Measurements from ENCODE around the gene DNAJC5.
"Not testable (repeated sequence)": the region's sequence is repeated elsewhere in the genome, so short reads cannot be mapped to it uniquely, and the experiment has no call there.

The DNAJC5 gene

DNA sequence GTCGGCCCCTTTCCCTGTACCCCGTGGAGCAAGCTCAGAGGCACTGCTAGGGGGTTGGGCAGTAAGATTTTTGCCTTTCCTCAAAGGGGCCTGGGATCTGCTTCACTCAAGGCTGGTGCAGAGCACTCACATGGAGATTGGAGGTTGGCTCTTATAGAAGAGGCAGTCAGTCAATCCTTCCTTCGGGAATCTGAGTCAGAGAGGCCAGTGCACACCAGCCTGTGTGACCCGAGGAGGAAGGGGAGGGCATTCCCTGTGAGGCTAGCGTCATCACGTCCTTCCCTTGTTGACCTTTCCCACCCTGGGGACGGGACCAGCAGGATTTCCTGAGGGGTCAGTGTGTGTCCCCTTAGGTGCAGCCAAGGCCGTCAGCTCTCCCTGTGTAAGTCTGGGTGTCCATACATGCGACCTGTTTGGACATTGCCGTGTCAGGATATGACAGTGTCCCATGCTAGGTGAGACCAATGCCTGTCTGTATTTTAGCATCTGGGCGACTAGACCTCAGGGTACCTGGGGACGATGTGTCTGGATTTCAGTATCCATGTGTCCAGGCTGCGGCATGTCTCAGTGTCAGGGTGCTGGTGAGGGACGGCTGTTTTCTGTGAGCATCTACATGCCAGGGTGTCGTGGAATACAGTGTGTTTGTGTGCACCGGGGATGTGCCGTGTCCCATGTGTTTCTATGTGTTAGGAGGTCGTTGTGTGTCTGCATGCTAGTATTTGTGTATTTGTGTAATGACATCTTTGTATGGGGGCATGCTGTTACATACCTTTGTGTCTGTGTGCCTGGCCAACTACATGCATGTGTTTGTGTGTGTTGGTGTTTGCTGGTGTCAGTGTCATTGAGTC is 77.6 kb downstream of the DNAJC5 start:
- no peak overlapping the region for H3K4me3 ChIP-seq (ENCODE audit: low read length)
- no peak for TF ChIP-seq ZNF274 (IDR thresholded peaks at IDR 0.05; ENCODE audit: low read depth, low read length)

- H3K4me3 ChIP-seq (ENCODE audit: low read length) = no peak overlapping the region
- no peak for TF ChIP-seq ZNF274 (IDR thresholded peaks at IDR 0.05; ENCODE audit: low read depth, low read length)
Measured at GRCh38 chr20:63973160-63973479, 78.2 kb downstream of the DNAJC5 start.

GRCh38 chr20:63973636-63974401 is 78.9 kb downstream of the DNAJC5 start:
- TF ChIP-seq ZNF274 (IDR thresholded peaks at IDR 0.05; ENCODE audit: low read depth, low read length) = no peak
- H3K4me3 ChIP-seq (ENCODE audit: low read length) = no peak overlapping the region

DNA sequence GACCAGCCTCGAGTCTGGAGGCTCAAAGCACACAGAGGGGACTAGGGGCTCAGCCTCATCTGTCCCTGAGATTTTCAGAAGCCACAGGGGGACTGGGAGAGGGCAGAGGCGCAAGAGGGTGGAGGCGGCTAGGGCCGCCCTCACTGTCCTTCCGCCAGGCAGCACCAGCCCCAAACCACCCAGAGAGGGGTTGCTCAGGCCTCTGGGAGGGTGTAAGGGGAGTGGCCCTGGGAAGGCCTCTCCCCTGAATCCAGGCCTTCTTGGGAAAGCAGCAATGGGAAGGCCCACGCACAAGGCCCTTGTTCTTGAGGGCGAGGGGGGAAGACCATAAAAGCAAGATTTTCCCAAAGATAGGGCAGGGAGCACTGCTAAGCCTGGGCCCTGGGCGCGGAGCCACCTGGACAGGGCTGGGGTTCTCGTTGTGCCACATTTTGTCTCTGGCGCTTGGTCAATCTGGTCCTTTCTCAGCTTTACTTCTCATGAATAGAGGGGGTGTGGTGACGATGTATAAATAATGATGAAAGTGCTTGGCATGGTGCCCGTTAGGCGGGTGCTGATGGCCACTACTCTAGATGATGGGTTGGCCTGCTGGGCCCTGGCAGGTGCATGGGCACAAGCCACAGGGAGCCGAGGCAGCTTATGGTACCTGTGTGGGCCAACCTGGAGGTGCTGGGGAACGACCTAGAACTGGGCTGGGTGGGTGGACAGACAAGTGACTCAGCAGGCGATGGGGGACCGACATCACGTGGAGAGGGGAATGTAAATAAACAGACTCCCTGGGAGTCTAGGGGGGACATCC is 79.7 kb downstream of the DNAJC5 start:
- no peak overlapping the region for H3K4me3 ChIP-seq (ENCODE audit: low read length)
- no peak for TF ChIP-seq ZNF274 (IDR thresholded peaks at IDR 0.05; ENCODE audit: low read depth, low read length)

DNA sequence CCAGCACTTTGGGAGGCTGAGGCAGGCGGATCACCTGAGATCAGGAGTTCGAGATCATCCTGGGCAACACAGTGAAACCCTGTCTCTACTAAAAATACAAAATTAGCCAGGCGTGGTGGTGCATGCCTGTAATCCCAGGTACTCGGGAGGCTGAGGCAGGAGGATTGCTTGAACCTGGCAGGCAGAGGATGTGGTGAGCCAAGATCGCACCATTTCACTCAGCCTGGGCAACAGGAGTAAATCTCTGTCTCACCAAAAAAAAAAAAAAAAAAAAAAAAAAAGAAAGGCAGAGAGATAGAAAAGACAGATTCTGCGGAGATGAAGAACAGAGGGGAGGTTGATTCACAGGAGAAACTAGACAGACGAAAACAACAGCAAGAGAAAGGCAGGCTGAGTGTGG is 81.6 kb downstream of the DNAJC5 start:
- H3K4me3 ChIP-seq (ENCODE audit: low read length) = not testable (repeated sequence)

DNA sequence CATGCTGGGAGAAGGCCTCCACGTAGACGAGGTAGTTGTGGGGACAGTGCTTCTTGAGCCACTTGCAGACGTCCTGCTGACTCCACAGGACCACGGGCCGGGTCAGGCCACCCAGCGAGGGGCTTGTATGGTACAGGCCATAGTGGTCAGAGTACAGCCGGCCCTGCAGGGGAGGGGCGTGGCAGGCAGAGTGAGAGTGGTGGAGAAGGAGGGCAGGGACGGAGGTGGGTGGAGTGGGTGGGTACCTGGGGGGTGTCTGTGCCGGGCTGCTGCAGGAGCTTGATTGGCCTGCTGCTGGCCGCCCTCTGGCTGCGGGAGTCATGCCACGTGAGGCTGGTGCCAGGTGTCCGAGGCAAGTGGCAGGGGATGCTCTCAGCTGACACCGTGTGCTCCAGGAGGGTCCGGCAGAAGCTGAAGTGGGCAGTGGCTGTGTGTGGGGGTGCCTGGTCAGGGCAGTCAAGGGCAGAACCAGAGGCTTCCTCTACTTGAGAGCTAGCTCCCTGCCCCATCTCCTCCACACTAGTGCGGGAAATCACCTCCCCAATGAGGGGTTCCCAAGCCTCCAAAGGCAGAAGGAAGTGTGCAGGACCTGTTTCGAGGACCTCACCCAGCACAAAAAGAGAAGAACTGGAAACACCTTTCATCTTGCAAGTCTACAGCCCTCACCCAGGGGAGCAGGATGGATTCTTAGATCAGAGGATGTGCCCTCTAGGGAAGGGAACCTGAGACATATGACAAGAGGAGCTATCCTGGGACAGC is 82.2 kb downstream of the DNAJC5 start:
- no peak overlapping the region; the same call in 1 of the 2 replicates for H3K4me3 ChIP-seq (ENCODE audit: low read length)
- no peak for TF ChIP-seq ZNF274 (IDR thresholded peaks at IDR 0.05; ENCODE audit: low read depth, low read length)

GRCh38 chr20:63977739-63978276 is 82.9 kb downstream of the DNAJC5 start:
- H3K4me3 ChIP-seq (ENCODE audit: low read length) = peak overlapping the region; percentile 59; the same call in 1 of the 2 replicates
- no peak for TF ChIP-seq ZNF274 (IDR thresholded peaks at IDR 0.05; ENCODE audit: low read depth, low read length)

- H3K4me3 ChIP-seq (ENCODE audit: low read length) = peak overlapping the region; percentile 59
Measured at GRCh38 chr20:63978319-63979228, 83.6 kb downstream of the DNAJC5 start.

DNA sequence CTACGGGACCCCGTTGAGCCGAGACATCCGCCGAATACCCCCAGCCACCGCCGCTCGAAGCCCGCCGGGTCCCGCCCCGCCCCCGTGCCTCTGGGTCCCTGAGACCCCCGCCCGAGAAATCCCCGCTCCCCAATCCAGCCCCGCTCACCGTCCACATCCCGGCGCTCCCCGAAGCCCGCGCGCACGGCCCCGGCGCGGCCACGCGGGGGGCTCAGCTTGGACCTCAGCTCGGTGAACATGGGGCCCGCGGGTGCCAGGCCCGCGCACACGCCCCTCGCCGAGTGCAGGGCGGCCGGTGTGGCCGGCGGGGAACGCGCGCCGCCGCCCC is 84.3 kb downstream of the DNAJC5 start:
- peak overlapping the region; percentile 59 for H3K4me3 ChIP-seq (ENCODE audit: low read length)

More at GRCh38 chr20:63978319-63979228, 83.6 kb downstream of the DNAJC5 start:
- TF ChIP-seq ZNF274 (IDR thresholded peaks at IDR 0.05; ENCODE audit: low read depth, low read length) = no peak

DNA sequence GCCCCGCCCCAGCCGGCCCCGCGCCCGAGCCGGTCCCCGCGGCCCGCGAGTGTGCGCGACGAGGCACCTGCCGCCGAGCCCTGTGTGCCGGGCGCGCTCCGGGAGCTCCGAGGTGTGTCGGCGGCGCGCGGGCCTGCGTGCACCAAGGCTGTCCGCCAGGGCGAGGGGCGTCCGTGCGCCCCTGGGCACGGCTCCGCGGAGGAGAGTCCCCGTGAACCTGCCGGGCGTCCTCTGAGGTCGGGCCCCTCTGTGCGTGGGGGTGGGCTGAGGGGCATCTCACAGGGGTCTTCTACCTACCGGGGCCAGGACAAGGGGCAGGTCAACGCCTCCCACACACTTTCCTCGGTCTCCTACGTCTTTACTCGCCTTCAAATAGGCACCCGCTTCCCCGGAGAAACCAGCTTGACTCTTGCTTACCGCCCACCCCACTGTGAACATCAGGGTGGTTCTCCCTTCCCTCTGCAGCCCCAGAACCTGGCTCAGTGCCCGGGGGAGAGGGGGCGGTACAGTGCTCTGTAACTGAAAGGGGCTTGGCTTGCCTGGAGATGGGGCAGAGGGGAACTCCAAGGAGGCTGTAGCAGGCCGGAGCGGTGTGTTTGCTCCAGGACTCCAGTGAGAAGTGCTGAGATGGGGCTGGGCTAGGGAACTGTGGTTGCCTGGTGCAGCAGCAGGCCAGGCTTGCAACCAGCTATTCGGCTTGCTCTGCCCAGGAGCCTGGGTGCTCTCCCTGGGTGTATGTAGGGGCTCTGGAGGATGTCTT is 84.8 kb downstream of the DNAJC5 start, which contains the start of gene SAMD10:
Gene SAMD10, minus strand, starts transcription at position 86 of the 760 bp plus-strand sequence. CDS start 175 bp downstream, outside the sequence.
- peak within 1 kb of the TSS; percentile 68 for H3K4me3 ChIP-seq (ENCODE audit: low read length)
- TF ChIP-seq ZNF274 (IDR thresholded peaks at IDR 0.05; ENCODE audit: low read depth, low read length) = no peak

More for the DNA sequence above, 84.3 kb downstream of the DNAJC5 start:
- no peak for TF ChIP-seq ZNF274 (IDR thresholded peaks at IDR 0.05; ENCODE audit: low read depth, low read length)

GRCh38 chr20:63980317-63980805 is 85.4 kb downstream of the DNAJC5 start:
- no peak for TF ChIP-seq ZNF274 (IDR thresholded peaks at IDR 0.05; ENCODE audit: low read depth, low read length)
- peak overlapping the region; percentile 68; the same call in 1 of the 2 replicates for H3K4me3 ChIP-seq (ENCODE audit: low read length)

Data from GM08714 (cell line).